ENCODE data around the gene ZBTB43.
"Not testable (repeated sequence)": the region's sequence is repeated elsewhere in the genome, so short reads cannot be mapped to it uniquely, and the experiment has no call there.

ZBTB43 gene

DNA sequence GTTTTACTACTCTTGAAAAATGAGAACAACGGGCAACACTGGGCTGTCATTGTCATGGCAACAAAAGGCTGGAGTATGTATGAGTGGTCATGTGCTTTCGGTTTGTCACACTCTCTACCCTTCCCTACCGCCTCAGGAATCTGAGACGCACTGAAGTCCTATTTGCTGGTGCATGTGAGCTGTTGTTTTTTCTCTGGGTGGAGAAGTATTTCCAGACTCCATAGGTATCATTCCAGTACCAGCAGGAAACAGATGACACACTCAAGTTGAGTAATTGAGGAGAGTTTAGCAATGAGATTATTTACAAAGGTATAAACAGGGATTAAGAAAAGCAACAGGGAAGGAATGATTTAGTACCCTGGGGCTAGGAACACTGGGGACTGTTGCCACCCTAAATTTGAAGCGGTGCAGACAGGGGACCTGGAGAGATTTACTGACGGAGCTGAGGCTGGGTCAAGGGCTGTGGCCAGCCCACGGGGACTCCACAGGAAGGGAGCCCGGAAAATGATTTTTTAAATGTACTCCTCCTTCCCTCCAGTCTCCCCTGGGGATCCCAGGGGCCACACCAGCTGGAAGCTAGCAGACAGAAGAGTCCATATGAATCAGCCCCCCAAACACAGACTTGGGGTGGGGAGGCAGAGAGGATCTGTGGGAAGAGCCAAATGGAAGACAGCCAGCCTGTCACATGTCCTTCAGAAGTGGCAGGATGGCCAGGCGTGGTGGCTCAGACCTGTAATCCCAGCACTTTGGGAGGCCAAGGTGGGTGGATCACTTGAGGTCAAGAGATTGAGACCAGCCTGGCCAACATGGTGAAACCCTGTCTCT, 13.2 kb upstream of the ZBTB43 start:
- DNase-seq (ENCODE audit: low spot score) = no peak

- no peak for DNase-seq (ENCODE audit: low spot score)
Observed at GRCh38 chr9:126793686-126794417, 11.0 kb upstream of the ZBTB43 start.

GRCh38 chr9:126794441-126794840, 10.4 kb upstream of the ZBTB43 start:
- no peak for DNase-seq (ENCODE audit: low spot score)

GRCh38 chr9:126796758-126797157, 8.1 kb upstream of the ZBTB43 start:
- DNase-seq (ENCODE audit: low spot score) = no peak

DNA sequence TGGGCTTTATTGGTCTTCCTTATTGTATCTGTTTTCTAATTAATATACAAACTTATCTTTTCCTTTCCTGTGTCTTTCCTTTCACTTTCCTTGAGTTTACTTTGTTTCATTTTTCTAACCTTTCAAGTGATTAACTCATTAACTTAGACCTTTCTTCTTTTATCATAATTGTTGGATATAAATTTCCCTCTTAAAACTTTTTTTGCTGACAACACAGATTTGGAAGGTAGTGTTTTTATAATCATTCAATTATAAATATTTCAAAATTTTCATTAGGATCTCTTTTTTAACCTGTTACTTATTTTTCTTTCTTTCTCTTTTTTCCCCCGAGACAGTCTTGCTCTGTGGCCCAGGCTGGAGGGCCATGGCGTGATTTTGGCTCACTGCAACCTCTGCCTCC, 6.9 kb upstream of the ZBTB43 start:
- no peak for DNase-seq (ENCODE audit: low spot score)

DNA sequence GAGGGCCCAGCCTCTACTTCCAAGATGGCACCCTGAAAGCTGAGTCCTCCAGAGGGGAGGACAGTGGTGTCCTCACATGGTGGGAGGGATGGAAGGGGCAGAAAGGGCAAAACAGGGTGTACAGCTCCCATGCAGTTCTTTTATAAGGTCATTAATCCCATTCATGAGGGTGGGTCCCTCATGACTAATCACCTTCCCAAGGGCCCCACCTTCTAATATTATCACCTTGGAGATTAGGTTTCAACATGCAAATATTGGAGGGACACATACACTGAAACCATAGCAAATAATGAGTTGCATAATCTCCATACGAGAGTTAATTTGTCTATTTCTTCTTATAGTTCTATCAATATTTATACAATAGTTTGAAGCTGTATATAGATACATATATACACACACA, 5.8 kb upstream of the ZBTB43 start:
- no peak for DNase-seq (ENCODE audit: low spot score)

GRCh38 chr9:126802318-126803059, 2.4 kb upstream of the ZBTB43 start:
- no peak for DNase-seq (ENCODE audit: low spot score)

- DNase-seq (ENCODE audit: low spot score) = no peak
Observed at GRCh38 chr9:126804198-126804695, 593 bp upstream of the ZBTB43 start.

DNA sequence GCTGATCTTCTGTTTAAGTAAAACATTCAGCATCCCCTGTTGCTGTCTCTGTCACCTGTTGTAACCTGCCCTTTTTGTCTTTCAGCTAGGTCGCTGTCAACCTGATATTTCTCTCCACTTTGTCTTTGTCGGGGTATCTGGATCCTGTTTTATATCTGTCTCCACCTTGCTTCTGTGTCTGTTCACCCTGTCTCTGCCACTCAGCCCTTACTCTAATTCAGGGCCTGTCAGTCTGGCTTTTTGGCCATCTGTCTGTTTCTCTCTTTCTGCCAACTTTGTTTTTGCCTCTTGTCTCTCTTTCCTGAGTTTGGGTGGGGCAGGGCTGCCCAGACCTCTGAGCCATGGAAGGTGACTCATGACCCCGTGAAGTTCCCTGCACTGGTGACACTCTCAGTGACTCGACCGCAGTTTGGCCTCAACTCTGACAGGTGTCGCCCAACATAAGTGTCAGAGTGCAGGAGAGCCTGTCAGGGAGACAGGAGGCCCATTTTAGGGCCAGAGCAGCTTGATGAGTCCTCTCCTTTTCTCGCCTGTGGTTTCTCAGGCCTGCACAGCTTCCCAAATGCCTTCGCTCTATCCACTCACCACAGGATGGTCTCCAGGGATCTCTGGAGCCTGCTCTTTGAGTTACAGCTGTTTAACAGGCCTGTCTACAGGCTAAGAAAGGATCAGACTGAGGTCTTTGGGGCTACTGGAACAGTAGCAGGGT, 868 bp downstream of the ZBTB43 start:
- peak; percentile 89 for DNase-seq (ENCODE audit: low spot score)

DNA sequence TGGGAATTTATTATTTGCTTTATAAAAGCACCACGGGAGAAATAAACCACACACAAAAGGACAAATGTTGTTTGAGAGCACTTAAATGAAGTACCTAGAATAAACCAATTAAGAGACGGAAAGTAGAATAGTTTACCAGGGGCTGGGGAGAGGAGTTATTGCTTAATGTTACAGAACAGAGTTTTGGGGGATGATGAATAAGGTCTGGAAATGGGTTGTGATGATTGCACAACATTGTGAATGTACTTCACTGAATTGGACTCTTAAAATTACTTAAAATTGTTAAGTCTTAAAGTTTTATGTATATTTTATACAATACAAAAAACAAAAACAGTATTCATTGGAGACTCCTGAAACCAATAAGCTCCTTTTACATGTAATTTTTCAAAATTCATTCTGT, 1.5 kb downstream of the ZBTB43 start:
- DNase-seq (ENCODE audit: low spot score) = no peak

- no peak for DNase-seq (ENCODE audit: low spot score)
Observed at GRCh38 chr9:126809068-126809467, 4.2 kb downstream of the ZBTB43 start.

GRCh38 chr9:126810221-126810620, 5.4 kb downstream of the ZBTB43 start:
- not testable (repeated sequence) for DNase-seq (ENCODE audit: low spot score)

- DNase-seq (ENCODE audit: low spot score) = no peak
Observed at GRCh38 chr9:126813072-126813471, 8.2 kb downstream of the ZBTB43 start.

- no peak for DNase-seq (ENCODE audit: low spot score)
Observed at GRCh38 chr9:126814091-126814490, 9.3 kb downstream of the ZBTB43 start.

GRCh38 chr9:126817615-126818014, 12.8 kb downstream of the ZBTB43 start:
- DNase-seq (ENCODE audit: low spot score) = not testable (repeated sequence)

- no peak for DNase-seq (ENCODE audit: low spot score)
Observed at GRCh38 chr9:126818482-126818881, 13.6 kb downstream of the ZBTB43 start.

GRCh38 chr9:126819482-126819881, 14.6 kb downstream of the ZBTB43 start:
- no peak for DNase-seq (ENCODE audit: low spot score)

- DNase-seq (ENCODE audit: low spot score) = no peak
Observed at GRCh38 chr9:126822278-126822677, 17.4 kb downstream of the ZBTB43 start.

GRCh38 chr9:126822873-126823272, 18.0 kb downstream of the ZBTB43 start:
- DNase-seq (ENCODE audit: low spot score) = no peak

- not testable (repeated sequence) for DNase-seq (ENCODE audit: low spot score)
Observed at GRCh38 chr9:126824052-126824451, 19.2 kb downstream of the ZBTB43 start.

DNA sequence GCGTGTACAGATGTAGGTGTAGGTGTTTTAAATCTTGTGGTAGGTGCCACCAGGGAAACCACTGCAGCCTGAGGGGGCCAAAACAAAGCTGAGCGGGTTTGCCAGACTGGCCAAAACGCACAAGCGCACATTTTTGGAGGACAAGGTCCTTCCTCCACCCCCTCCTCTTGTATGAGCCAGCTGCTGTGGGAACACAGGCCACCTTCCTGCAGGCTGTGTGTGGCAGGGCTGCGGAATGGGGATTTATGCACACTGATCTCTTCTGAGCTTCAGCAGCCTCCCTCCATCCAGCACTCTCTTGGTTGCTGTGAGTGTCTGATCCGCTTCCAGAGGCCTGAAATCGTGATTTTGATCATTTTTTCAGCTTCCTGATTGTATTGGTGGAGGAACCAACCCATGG, 22.4 kb downstream of the ZBTB43 start:
- DNase-seq (ENCODE audit: low spot score) = no peak

DNA sequence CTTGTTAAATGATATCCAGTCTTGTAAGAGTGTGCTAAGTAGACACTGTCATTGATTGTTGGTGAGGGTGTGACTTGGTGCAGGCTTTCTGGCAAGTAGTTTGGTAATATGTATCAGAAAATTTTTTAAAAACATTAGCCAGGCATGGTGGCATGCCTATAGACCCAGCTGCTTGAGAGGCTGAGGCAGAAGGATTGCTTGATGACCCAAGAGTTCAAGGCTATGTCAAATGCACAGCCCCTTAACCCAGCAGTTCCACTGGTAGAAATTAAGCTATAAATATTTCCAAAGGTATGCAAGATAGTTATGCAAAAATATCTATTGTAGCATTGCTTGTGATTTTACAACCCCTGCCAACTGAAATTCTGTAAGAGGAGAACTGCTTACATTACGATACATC, 24.2 kb downstream of the ZBTB43 start:
- DNase-seq (ENCODE audit: low spot score) = no peak
